ENCODE data around the gene PIGH.
"Not testable (repeated sequence)": the region's sequence is repeated elsewhere in the genome, so short reads cannot be mapped to it uniquely, and the experiment has no call there.

PIGH gene

DNA sequence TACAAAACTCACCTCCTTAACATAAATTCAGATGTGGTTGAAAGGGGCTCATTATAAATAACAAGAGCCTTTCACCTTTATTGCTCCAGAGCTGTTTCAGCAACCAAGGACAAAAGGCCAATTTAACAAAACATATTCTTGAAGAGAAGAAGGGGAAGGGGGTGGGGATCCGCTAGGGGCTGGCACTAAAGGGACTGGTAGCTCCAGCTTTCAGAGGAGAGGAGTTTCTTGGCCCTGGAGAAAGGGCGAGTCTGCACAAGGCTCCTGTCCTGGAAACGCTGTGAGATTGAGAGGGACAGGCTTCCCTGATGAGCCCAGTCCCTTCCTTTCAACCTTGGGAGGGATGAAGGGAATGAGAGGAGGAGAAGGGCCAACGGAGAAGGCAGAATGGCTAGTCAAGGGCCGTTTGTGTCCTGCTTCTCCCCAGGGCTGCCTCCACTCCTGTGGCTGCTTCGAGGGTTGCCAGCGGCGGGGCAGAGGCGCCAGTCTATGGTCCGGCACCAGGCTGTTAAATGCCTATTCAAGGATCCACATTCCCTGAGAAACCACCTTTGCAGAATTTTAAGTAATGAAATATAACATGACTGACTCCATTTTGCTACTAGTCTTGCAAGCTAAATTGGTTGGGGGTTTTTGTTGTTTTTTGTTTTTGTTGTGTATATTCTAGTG, 9.7 kb upstream of the PIGH start:
- no peak for DNase-seq (ENCODE audit: low read depth)

DNA sequence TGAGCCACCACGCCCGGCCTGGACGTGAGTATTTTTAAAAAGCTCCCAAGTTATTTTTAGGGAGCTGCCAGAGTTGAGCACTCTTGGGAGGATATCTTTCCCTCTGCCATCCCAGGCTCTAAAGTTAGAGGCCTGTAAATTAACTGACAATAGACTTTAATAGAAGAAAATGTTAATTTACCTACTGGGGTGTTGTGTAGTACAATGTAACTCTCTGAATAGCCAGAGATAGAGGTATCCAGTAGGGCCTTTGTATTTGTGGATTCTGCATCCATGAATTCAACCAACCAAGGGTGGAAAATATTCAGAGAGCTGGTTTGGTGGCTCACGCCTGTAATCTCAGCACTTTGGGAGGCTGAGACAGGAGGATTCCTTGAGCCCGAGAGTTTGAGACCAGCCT, 7.6 kb upstream of the PIGH start:
- DNase-seq (ENCODE audit: low read depth) = no peak

DNA sequence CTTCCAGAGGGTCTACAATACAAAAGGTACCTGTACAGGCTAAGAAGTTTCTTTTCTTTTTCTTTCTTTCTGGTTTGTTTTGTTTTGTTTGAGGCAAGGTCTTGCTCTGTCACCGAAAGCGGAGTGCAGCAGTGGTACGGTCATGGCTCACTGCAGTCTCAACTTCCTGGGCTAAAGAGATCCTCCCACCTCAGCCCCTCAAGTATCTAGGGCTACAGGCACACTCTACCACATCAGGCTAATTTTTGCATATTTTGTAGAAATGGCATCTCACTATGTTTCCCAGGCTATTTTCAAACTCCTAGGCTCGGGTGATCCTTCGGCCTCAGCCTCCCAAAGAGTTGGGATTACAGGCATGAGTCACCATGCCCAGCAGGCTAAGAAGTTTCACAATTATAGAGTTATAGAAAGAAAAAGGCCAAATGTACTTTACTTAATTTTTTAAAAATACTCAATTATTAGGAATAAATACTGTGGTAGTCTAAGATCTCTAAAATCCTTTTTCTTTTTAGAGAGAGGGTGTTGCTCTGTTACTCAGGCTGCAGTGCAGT, 3.0 kb upstream of the PIGH start:
- DNase-seq (ENCODE audit: low read depth) = no peak

DNA sequence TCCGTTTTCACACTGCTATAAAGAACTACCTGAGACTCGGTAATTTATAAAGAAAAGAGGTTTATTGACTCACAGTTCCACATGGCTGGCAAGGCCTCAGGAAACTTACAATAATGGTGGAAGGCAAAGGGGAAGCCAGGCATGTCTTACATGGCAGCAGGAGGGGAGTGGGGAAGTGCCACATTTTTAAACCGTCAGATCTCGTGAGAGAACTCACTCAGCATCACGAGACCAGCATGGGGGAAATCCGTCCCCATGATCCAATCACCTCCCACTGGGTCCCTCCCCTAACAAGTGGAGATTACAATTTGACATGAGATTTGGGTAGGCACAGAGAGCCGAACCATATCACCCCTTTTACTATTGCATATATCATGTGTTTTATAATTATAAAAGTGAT, 2.0 kb upstream of the PIGH start:
- no peak for DNase-seq (ENCODE audit: low read depth)

DNA sequence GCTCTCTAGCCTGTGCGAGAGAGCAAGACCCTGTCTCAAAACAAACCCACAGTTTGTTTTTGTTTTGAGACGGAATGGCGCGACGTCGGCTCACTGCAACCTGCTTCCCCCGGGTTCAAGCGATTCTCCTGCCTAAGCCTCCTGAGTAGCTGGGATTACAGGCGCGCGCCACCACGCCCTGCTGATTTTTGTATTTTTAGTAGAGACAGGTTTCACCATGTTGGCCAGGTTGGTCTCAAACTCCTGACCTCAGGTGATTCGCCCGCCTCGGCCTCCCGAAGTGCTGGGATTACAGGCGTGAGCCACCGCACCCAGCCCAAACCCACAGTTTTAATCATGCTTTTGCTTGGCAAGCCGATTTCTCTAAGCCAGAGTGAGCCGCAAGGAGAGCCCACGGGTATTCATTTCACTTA, 500 bp upstream of the PIGH start:
- DNase-seq (ENCODE audit: low read depth) = not testable (repeated sequence)

DNA sequence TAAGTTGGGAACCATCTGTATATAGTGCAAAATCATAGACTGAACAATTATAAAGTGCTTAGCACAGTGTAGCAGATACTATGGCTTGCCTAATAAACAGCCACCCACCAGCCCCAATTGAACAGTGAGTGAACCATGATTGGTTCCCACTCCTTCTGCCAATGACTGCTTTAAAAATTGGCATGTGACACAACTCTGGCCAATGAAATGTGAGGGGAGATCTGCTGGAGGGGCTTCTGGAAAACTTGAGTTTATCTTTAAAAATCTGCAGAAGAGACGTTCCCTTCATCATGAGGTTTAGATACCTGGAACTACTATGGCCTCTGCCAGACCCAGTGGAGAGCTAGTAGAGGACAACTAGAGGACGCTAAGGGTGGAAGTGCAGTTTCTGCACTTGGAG, 4.7 kb downstream of the PIGH start:
- no peak for DNase-seq (ENCODE audit: low read depth)

DNA sequence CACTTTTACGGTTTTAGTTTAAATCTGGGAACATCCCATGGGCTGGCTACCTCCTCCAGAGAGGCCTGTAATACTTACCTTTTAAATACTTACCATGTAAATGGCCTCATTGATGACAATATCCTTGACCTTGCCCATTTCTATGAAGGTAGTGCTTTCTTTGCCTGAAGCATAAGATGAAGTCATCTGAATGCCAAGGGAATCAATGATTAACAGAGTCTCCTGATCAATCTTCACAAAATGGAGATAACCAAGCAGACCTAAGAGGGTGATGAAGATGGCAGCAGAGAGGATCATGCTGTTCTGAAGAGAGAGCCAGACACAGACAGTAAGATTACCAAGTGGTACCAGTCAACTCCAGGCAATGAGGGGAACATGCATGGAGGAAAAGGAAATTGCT, 6.4 kb downstream of the PIGH start:
- DNase-seq (ENCODE audit: low read depth) = not testable (repeated sequence)

DNA sequence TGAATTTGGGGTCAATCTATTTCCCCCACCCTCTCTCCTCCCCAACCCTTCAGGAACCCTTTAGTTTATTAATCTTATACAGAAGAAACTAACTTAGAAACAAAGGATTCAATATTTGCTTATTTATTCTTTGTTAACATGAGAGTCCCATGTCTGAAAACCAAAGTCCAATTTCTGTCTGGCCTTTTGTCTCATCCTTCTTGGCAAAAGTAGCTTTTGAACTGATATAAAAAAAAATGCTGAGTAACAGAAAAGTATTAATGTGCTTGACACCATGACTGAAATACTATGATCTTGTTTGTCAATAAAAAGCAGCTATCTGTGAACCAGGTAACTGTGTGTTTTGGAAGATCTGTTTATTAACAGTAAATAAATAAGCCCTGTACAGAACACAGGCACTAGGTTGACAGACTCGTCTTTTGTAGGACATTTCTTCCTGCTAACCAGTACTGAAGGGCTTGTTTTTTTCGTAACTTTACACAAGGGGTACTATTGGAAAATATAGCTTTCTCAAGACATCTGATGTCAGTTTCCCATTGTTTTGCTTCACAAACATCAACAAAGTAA, 10.8 kb downstream of the PIGH start:
- DNase-seq (ENCODE audit: low read depth) = no peak

DNA sequence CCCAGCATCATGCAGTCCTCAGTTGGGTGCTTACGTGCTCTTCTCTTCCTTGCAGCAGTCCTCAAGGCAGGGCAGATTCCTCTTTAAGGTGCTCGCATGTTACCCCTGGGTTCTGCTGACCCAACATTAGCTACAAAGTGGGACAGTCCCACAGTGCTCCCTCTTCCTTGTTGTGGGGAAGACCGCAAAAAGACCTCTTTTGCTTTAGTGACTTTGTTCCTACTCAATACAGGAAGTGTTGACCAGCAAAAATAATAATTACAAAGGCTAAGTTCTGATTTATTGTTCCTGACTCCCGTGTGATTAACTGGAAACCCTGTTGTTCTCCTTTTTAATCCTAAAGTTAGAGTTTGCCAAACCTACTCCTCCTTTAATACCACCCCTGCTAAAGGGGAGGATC, 13.7 kb downstream of the PIGH start:
- no peak for DNase-seq (ENCODE audit: low read depth)

DNA sequence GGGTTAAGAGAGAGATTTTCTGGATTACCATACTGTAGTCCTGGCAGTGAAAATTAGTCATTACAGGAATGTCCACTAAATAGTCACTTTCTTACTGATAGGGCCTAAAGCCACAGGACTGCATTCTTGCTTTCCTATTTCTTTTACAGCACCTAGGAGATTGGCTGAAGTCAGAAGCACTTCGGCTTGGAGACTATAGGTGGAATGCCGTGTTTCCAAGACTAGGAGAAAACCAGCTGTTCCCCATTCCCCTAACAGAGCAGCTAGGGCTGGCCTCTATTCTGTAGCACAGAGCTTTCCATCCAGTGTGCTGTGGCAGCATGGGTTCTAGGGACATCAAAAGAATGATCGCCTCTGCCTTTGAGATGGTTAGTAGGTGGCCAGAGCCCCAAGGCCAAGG, 15.1 kb downstream of the PIGH start:
- no peak for DNase-seq (ENCODE audit: low read depth)

DNA sequence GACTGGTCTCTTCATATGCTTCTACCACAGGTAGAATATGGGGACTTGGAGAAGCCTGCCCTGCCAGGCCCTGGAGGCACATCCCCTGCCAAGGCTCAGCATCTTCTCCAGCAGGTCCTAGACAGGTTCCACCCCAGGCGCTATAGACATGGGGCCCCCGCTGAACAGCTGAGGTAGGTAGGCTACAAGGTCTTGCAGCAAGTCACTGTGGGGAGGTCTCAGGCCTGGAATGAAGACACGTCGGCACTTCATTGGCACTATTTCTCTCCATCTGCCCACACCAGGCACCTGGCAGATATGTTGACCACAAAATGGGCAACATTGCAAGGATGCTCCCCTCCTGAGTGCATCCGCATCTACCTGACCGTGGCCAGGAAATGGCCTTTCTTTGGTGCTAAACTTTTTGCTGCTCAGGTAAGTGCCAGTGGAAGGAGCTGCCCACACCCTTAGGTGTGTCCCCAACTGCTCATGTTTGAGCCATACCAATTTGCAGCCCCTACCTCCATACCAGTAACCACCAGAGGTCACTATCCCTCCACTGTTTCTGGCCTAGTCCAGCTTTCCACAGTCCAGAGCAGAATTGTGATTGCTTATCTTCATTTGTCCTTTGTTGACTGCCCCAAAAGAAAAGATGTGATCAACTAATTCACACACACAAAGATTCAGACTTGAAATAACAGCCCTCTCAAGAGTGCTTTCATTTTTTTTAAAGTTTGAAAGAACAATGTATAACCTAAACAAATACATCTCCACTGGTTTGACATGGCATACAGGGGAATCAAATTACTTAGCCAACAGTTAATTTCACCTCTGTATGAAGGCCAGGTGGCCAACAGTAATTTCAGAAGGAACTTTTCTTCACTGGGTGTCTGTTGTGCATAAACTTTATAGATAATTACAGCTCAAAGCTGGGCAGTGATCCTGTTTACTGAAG, 16.1 kb downstream of the PIGH start:
- no peak for DNase-seq (ENCODE audit: low read depth)

DNA sequence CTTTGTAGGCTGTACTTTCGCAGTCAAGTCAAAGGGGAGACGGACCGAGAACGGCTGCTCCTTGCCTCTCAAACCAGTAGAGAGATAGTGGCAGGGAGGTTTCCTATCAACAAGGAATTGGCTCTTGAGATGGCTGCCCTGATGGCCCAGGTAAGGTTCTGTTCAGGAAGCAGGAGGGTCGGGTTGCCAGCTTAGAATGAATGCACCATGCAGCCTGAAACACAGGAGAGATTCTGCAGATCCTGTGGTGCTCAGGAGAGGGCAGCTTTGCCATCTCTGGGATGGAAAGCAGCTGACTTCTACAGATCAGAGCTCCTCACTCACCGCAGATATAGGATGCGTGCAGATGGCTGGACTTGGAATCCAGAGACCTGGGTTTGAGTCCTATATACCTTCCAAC, 18.0 kb downstream of the PIGH start:
- no peak for DNase-seq (ENCODE audit: low read depth)

DNA sequence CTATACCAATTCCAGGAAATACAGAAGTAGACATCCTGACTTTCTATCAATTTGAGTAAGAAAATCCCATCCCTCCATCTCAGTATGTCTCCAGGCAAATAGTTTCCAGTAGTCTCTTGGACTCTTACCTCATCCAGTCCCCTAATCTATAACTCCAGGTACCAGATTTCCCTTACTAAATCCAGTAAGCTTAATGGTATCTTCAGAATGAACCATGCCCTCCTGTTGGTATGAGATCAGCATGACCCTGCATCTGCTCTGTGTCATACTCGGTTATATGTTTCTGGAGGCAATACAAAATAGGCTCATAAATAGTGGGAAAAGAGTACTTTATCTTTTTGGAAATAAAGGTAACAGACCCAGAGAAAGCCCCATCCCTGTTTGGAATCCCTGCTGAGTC, 18.4 kb downstream of the PIGH start:
- no peak for DNase-seq (ENCODE audit: low read depth)

DNA sequence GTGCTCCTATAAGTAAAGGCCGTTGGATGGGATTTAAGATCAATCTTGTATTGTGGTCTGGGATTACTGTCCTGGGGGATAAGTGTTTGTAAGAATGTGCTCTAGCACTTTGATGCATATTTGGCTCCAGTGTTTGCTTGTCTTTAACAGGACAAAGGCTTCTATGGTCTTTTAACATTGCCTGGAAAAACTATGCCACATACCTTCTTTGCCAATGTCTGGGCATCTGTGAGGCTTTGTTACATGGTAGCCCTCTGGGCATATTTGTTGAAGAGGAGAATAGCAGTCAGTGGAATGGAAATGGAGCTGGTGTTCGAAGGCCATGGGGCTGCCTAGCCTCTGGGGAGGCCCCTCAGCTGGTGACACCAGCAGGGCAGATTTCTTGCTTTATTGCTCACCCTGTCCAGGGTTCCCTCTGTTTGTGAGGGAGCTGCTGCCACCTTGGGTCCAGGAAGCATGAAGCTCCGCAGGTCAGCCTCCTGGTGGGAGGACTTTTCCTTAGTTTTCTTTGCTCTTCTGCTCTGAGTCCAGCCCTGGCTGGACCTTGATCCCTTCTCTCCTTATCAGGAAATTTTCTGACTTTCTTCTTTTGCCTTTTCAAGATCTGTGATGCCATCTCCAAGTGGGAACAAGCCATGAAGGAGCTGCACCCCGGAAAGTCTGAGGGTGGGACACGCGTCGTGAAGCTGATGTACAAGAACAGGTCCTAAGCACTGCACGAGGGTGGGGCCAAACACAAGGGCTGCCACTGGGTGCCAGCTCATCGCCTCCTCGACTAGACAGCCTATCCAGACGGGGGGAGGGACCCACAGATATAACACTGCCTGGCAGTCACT, 19.5 kb downstream of the PIGH start:
- no peak for DNase-seq (ENCODE audit: low read depth)

DNA sequence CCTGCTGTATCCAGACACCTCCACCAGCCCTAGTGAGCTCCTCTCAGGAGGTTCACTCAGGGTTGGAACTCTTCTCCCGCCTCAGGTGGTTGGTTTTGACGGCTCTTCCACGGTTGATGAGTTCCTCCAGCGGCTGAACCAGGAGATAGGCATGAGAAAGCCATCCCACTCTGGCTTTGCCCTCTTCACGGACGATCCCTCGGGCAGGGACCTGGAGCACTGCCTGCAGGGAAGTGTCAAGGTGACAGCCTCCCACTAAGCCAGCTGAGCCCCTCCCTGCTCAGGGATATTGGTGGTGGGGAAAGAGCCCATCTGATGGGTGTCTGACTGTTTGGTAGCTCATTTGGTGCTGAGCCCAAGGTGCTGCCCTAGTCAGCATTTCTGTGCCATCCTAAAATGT, 20.4 kb downstream of the PIGH start:
- DNase-seq (ENCODE audit: low read depth) = no peak

DNA sequence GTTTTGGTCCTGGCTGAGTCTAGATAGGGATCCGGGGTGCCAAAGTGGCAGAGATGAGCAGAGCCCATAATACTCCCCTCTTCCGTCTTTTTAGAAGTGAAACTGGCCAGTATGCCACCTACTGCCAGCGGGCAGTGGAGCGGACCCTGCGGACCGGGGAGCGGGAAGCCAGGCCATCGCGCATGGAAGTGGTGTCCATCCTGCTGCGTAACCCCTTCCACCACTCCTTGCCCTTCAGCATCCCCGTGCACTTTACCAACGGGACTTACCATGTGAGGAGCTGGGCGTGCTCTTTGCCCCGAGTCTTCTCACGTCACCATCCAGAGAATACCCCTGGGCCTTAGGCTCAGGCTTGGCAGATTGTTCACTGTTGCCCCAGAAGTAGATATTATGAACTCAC, 21.0 kb downstream of the PIGH start:
- no peak for DNase-seq (ENCODE audit: low read depth)

DNA sequence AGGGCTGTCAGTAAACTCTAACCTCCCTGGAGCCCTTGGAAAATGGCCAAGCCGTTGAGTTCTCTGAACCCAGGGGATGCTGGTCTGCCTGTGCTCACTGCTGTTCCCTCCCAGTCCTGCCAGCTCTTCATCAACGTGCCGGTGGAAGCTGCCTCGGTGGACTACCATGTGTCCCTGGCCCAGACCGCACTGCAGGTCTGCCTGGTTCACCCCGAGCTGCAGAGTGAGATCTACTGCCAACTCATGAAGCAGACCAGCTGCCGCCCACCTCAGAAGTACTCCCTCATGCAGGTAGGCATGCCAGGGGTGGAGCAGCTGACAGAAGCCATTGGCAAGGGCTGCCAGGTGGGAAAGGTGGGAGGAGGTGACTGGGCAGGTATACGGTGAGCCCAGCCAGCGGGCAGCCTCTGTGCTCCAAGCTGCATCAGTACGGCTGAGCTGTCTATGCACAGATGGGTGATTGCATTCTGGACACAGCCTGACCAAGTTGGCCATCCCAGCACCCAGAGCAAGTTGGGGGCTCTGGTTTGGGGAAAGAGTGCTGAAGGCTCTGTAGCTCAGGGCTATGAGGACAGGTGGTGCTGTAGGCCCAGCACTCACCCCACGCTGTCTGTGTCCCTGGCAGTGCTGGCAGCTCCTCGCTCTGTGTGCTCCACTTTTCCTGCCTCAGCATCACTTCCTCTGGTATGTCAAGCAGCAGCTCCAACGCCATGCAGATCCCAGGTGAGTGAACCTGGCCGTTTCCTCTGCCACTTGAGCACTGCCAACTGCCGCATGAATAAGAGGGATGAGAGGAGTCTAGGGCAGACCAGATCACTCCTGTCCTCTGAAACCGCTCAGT, 21.9 kb downstream of the PIGH start:
- DNase-seq (ENCODE audit: low read depth) = no peak

DNA sequence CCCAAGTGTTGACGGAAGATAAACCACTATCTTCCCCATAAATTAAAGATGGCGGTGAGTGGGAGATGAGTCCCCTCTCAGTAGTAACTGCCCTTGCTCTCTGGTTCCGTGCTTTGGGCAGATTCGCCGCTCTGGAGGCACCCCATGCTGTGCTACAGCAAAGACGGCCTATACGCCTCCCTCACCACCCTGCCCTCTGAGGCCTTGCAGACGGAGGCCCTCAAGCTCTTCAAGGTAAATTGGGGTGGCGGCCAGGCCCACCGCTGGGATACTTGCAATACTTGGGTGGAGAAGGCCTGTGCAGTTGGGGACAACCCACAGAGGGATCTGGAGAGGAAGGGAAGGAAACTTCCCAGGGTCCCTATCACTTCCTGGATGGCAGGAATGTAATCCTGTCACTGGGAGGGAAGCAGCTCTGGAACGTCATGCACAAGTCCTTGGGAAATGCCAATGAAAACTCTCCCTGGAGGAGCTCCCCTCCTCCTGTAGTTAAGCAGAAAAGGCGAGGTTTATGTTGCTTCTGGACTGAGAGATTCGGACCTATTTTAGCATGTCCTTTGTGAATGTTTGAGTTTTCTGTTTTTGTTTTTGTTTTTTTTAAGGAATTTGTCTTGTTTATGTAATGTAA, 22.8 kb downstream of the PIGH start:
- no peak for DNase-seq (ENCODE audit: low read depth)

DNA sequence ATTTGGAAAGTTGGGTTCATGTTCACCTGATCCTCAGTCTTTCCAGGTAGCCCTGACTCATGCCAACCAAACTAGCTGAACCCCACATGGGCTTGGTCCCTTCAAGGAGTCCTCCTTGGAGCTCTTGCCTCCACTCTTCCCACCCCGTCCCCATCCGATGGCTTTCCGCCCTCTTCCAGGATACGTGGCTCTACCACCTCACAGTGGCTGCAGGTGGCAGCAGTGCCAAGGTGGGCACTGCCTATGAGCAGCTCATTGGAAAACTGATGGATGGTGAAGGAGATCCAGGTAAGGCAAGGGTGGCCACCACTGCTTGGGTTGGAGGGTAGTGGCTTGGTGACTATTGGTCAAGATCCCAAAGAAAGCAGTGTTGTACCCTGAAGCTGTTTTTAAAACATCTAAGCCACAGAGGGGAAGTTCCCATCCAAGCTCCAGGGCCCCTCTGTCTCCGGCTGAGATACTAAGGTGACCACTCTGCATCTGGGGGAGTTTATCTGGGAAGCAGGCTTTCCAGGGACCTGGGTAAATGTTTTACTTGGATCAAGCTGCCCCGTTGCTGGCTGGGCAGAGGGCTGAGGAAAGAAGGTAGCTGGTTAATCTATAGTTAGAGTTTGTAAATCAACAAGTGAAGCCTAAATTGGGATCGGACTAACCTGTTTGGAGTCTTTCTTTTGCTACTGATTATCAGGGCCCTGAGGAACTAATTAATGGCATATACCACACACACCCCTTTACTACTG, 23.7 kb downstream of the PIGH start:
- DNase-seq (ENCODE audit: low read depth) = no peak

DNA sequence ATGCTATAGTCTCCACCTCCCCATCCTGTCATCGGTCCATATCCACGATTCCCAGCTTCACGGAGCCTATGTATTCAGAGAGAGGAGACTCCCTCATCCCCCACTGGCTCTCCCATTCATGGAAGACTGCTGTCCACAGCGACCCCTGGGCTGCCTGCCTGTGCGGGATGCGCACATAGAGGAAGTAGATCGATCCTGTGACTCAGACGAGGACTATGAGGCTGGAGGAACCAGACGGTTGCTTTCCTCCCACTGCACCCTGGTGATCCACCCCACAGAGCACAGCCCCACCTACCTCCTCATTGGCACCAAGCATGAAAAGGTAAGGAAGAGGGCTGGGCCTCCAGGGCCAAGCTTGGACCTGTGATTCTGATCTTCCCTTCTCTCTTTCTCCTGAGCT, 24.4 kb downstream of the PIGH start:
- DNase-seq (ENCODE audit: low read depth) = no peak
